ENCODE results near the gene RAB38. TPM values are rescaled to one million over a fixed set of nuclear protein-coding genes. Genes with fewer than 3 reads are reported as not detected.

RAB38 gene
- 0.97 and 2.6 TPM in 2 replicates for total RNA-seq (2014; rRNA removed; shearing (Covaris generic); ENCODE audit: low replicate concordance)

GRCh38 chr11:88174709-88175568, at the start of gene RAB38:
RAB38 (minus strand) TSS chr11:88175443; CDS start chr11:88175384, 59 bp downstream.
- no peak within 1 kb of the TSS for H3K9ac ChIP-seq (ENCODE audit: low read length)
- no peaks in the 10 kb centered on the region for H3K79me2 ChIP-seq (ENCODE audit: low read length)
- no peaks in the 10 kb centered on the region for H3K9me2 ChIP-seq (replicated peaks; ENCODE audit: insufficient read depth, low read length)
- 0 out of 2 replicates have a peak, but pooled peaks cover 6% of the 10 kb centered on the region for H4K20me1 ChIP-seq (ENCODE audit: insufficient read depth, low read depth, low read length)
- H3K27ac ChIP-seq (ENCODE audit: low read length): no peak within 1 kb of the TSS
- H3K27me3 ChIP-seq (ENCODE audit: low read length): no peaks in the 10 kb centered on the region
- no peaks in the 10 kb centered on the region for H3K36me3 ChIP-seq (ENCODE audit: insufficient read depth, low read length)
- no peak within 1 kb of the TSS for H2AFZ ChIP-seq (ENCODE audit: low read length)
- no peaks in the 10 kb centered on the region for H3K4me1 ChIP-seq (ENCODE audit: low read length)
- no peaks in the 10 kb centered on the region for H3K9me3 ChIP-seq (ENCODE audit: low read length)
- DNase-seq: no peak
- H3K4me2 ChIP-seq (ENCODE audit: low read depth, low read length, poor library complexity, severe bottlenecking): no peak within 1 kb of the TSS
- no peak within 1 kb of the TSS for H3K4me3 ChIP-seq (ENCODE audit: low read length)

GRCh38 chr11:88213406-88213805, 38.2 kb upstream of the RAB38 start:
- no peaks in the 10 kb centered on the region for H3K36me3 ChIP-seq (ENCODE audit: insufficient read depth, low read length)
- no peak overlapping the region for H2AFZ ChIP-seq (ENCODE audit: low read length)
- no peak overlapping the region for H3K9ac ChIP-seq (ENCODE audit: low read length)
- no peaks in the 10 kb centered on the region for H3K79me2 ChIP-seq (ENCODE audit: low read length)
- H3K4me1 ChIP-seq (ENCODE audit: low read length): no peaks in the 10 kb centered on the region
- H4K20me1 ChIP-seq (ENCODE audit: insufficient read depth, low read depth, low read length): no peaks in the 10 kb centered on the region
- no peaks in the 10 kb centered on the region for H3K9me3 ChIP-seq (ENCODE audit: low read length)
- no peak overlapping the region for H3K4me3 ChIP-seq (ENCODE audit: low read length)
- no peak overlapping the region for H3K4me2 ChIP-seq (ENCODE audit: low read depth, low read length, poor library complexity, severe bottlenecking)
- DNase-seq: no peak
- H3K27ac ChIP-seq (ENCODE audit: low read length): no peak overlapping the region
- H3K9me2 ChIP-seq (replicated peaks; ENCODE audit: insufficient read depth, low read length): no peaks in the 10 kb centered on the region; the same call in 1 of the 2 replicates
- no peaks in the 10 kb centered on the region for H3K27me3 ChIP-seq (ENCODE audit: low read length)

- no peaks in the 10 kb centered on the region for H3K4me1 ChIP-seq (ENCODE audit: low read length)
- no peak overlapping the region for H3K4me2 ChIP-seq (ENCODE audit: low read depth, low read length, poor library complexity, severe bottlenecking)
- no peaks in the 10 kb centered on the region for H4K20me1 ChIP-seq (ENCODE audit: insufficient read depth, low read depth, low read length)
- no peaks in the 10 kb centered on the region for H3K79me2 ChIP-seq (ENCODE audit: low read length)
- no peaks in the 10 kb centered on the region for H3K27me3 ChIP-seq (ENCODE audit: low read length)
- H2AFZ ChIP-seq (ENCODE audit: low read length): no peak overlapping the region
- H3K4me3 ChIP-seq (ENCODE audit: low read length): no peak overlapping the region
- DNase-seq: no peak
- H3K36me3 ChIP-seq (ENCODE audit: insufficient read depth, low read length): no peaks in the 10 kb centered on the region
- no peaks in the 10 kb centered on the region for H3K9me3 ChIP-seq (ENCODE audit: low read length)
- H3K9ac ChIP-seq (ENCODE audit: low read length): no peak overlapping the region
- no peaks in the 10 kb centered on the region; the same call in 1 of the 2 replicates for H3K9me2 ChIP-seq (replicated peaks; ENCODE audit: insufficient read depth, low read length)
- H3K27ac ChIP-seq (ENCODE audit: low read length): no peak overlapping the region
These were observed 37.1 kb upstream of the RAB38 start for GRCh38 chr11:88212300-88212699.

GRCh38 chr11:88208745-88209144, 33.5 kb upstream of the RAB38 start:
- H4K20me1 ChIP-seq (ENCODE audit: insufficient read depth, low read depth, low read length): no peaks in the 10 kb centered on the region
- no peak overlapping the region for H3K27ac ChIP-seq (ENCODE audit: low read length)
- H3K4me3 ChIP-seq (ENCODE audit: low read length): no peak overlapping the region
- no peaks in the 10 kb centered on the region for H3K27me3 ChIP-seq (ENCODE audit: low read length)
- no peak overlapping the region for H2AFZ ChIP-seq (ENCODE audit: low read length)
- H3K4me1 ChIP-seq (ENCODE audit: low read length): no peaks in the 10 kb centered on the region
- no peaks in the 10 kb centered on the region for H3K36me3 ChIP-seq (ENCODE audit: insufficient read depth, low read length)
- no peaks in the 10 kb centered on the region for H3K79me2 ChIP-seq (ENCODE audit: low read length)
- no peaks in the 10 kb centered on the region for H3K9me3 ChIP-seq (ENCODE audit: low read length)
- H3K9ac ChIP-seq (ENCODE audit: low read length): no peak overlapping the region
- H3K9me2 ChIP-seq (replicated peaks; ENCODE audit: insufficient read depth, low read length): no peaks in the 10 kb centered on the region; the same call in 1 of the 2 replicates
- no peak for DNase-seq
- H3K4me2 ChIP-seq (ENCODE audit: low read depth, low read length, poor library complexity, severe bottlenecking): no peak overlapping the region

GRCh38 chr11:88206751-88207150, 31.5 kb upstream of the RAB38 start:
- Histone ChIP-seq H2AFZ (ENCODE audit: low read length) (no peak overlapping the region), H3K9me2 (replicated peaks; ENCODE audit: insufficient read depth, low read length) (no peaks in the 10 kb centered on the region), H3K4me2 (ENCODE audit: low read depth, low read length, poor library complexity, severe bottlenecking) (no peak overlapping the region), H3K4me1 (ENCODE audit: low read length) (no peaks in the 10 kb centered on the region), H3K79me2 (ENCODE audit: low read length) (no peaks in the 10 kb centered on the region), H3K27me3 (ENCODE audit: low read length) (no peaks in the 10 kb centered on the region), H3K4me3 (ENCODE audit: low read length) (no peak overlapping the region), H3K27ac (ENCODE audit: low read length) (no peak overlapping the region), H3K36me3 (ENCODE audit: insufficient read depth, low read length) (no peaks in the 10 kb centered on the region), H3K9me3 (ENCODE audit: low read length) (no peaks in the 10 kb centered on the region), H4K20me1 (ENCODE audit: insufficient read depth, low read depth, low read length) (no peaks in the 10 kb centered on the region), H3K9ac (ENCODE audit: low read length) (no peak overlapping the region)
- no peak for DNase-seq

GRCh38 chr11:88204353-88204752, 29.1 kb upstream of the RAB38 start:
- no peaks in the 10 kb centered on the region for H3K79me2 ChIP-seq (ENCODE audit: low read length)
- H2AFZ ChIP-seq (ENCODE audit: low read length): no peak overlapping the region
- H3K4me3 ChIP-seq (ENCODE audit: low read length): no peak overlapping the region
- H3K9ac ChIP-seq (ENCODE audit: low read length): no peak overlapping the region
- H4K20me1 ChIP-seq (ENCODE audit: insufficient read depth, low read depth, low read length): no peaks in the 10 kb centered on the region
- H3K9me3 ChIP-seq (ENCODE audit: low read length): no peaks in the 10 kb centered on the region
- H3K4me1 ChIP-seq (ENCODE audit: low read length): no peaks in the 10 kb centered on the region
- H3K27ac ChIP-seq (ENCODE audit: low read length): no peak overlapping the region
- no peaks in the 10 kb centered on the region for H3K27me3 ChIP-seq (ENCODE audit: low read length)
- no peak for DNase-seq
- no peaks in the 10 kb centered on the region for H3K9me2 ChIP-seq (replicated peaks; ENCODE audit: insufficient read depth, low read length)
- no peaks in the 10 kb centered on the region for H3K36me3 ChIP-seq (ENCODE audit: insufficient read depth, low read length)
- no peak overlapping the region for H3K4me2 ChIP-seq (ENCODE audit: low read depth, low read length, poor library complexity, severe bottlenecking)

GRCh38 chr11:88203604-88204003, 28.4 kb upstream of the RAB38 start:
- DNase-seq: no peak
- Histone ChIP-seq H3K27me3 (ENCODE audit: low read length) (no peaks in the 10 kb centered on the region), H3K4me1 (ENCODE audit: low read length) (no peaks in the 10 kb centered on the region), H3K79me2 (ENCODE audit: low read length) (no peaks in the 10 kb centered on the region), H3K27ac (ENCODE audit: low read length) (no peak overlapping the region), H3K9ac (ENCODE audit: low read length) (no peak overlapping the region), H3K9me3 (ENCODE audit: low read length) (no peaks in the 10 kb centered on the region), H3K36me3 (ENCODE audit: insufficient read depth, low read length) (no peaks in the 10 kb centered on the region), H3K4me2 (ENCODE audit: low read depth, low read length, poor library complexity, severe bottlenecking) (no peak overlapping the region), H4K20me1 (ENCODE audit: insufficient read depth, low read depth, low read length) (no peaks in the 10 kb centered on the region), H3K9me2 (replicated peaks; ENCODE audit: insufficient read depth, low read length) (no peaks in the 10 kb centered on the region), H2AFZ (ENCODE audit: low read length) (no peak overlapping the region), H3K4me3 (ENCODE audit: low read length) (no peak overlapping the region)

- Histone ChIP-seq H2AFZ (ENCODE audit: low read length) (no peak overlapping the region), H4K20me1 (ENCODE audit: insufficient read depth, low read depth, low read length) (no peaks in the 10 kb centered on the region), H3K9me3 (ENCODE audit: low read length) (no peaks in the 10 kb centered on the region), H3K4me1 (ENCODE audit: low read length) (no peaks in the 10 kb centered on the region), H3K9me2 (replicated peaks; ENCODE audit: insufficient read depth, low read length) (no peaks in the 10 kb centered on the region), H3K79me2 (ENCODE audit: low read length) (no peaks in the 10 kb centered on the region), H3K27me3 (ENCODE audit: low read length) (no peaks in the 10 kb centered on the region), H3K36me3 (ENCODE audit: insufficient read depth, low read length) (no peaks in the 10 kb centered on the region), H3K9ac (ENCODE audit: low read length) (no peak overlapping the region), H3K27ac (ENCODE audit: low read length) (no peak overlapping the region), H3K4me3 (ENCODE audit: low read length) (no peak overlapping the region), H3K4me2 (ENCODE audit: low read depth, low read length, poor library complexity, severe bottlenecking) (no peak overlapping the region)
- no peak for DNase-seq
These were observed 27.3 kb upstream of the RAB38 start for GRCh38 chr11:88202498-88202897.
